CD1c-positive myeloid dendritic cell (primary cell): ENCODE measurements around the gene MSANTD2.

Experiments used
- DNase-seq: peaks from one replicate; pipeline ENCODE4 v3.0.0-alpha.2; 2016; ENCODE audit errors: extremely low spot score

MSANTD2 gene

DNA sequence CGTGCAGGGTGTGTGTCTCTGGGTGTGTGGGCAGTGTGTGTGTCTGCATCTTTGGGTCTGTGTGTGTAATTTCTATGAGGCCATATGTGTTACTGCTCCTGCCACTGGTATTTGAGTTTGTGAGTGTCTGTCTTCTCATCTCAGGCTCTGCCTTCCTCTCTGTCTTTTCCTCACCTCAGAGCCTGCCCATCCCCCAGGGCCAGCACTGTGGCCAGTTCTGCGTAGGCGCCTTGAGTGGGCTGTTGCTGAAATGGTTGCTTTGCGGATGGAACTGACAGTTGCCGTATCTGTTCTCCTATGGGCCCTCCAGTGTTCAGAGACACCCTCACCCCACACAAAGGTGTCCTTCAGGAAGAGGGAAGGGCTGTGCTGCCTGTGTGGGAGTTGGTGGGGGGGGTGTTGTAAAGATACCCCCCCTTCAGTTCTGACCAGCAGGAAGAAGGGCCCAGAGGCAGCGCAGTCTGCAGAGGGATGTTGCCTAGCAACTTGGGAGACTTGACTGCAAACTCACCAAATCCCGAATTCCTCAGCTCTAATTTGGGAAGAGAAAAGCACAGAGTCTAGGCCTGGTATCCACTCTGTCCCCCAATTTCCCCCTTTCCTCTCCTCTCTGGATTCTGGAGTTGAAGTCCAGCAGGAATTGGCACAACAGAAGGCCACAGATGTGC lies 62.4 kb downstream of the MSANTD2 start:
- DNase-seq = peak; percentile 25

DNA sequence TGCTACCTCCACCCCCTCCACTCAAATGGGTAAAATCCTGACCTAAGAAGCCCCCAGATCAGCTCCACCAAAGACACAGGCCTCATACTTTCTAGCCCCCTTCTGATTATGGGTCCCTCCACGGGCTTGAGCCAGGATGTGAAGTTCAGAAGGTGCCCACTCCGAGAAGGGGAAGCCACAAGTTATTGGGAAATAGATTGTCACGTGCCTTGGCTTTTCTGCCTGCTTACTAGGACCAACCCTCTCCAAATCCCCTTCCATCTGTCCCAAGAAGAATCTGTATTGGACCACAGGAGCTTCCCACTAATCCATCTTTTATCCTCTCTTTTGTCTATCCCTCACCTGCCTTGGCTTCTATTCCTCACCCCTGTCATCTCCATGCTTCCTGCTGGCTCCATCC lies 63.5 kb downstream of the MSANTD2 start:
- peak; percentile 70 for DNase-seq

DNA sequence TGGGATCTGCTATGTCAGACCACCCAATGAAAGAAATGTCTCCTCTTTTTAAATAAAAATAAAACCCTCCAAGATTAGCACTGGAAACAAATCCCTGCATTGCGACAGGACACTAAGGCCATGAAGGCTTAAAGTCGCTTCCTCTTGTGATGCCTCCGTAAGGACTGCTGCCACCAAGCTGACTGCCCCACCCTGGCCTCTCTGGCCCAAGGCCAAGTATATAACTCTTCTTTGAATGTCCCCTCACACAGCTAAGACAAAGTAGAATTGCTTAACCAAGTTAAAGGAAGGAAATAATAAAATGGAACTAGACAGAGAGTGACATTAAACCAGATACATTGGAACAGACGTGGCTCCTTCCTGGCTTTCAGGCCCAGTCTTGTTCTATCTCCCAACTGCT lies 68.0 kb downstream of the MSANTD2 start:
- DNase-seq = peak; percentile 43

DNA sequence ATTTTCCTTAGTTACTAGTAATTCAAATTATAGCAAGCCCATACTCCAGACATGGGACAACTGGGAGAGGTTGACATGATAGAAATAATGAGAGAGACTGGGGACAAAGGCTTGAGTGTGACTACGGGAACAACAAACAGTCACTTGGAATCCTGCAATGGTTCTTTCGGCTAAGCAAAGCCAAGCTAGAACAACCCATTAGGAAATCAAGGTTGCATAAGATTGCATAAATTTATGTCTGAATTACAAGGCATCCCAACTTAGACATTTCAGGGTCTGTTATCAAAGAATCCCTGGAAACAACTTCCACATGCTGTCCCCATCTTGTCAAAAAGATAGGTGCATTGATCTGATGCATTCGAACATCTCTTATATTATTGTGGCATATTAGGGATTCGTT lies 70.6 kb downstream of the MSANTD2 start:
- no peak for DNase-seq

DNA sequence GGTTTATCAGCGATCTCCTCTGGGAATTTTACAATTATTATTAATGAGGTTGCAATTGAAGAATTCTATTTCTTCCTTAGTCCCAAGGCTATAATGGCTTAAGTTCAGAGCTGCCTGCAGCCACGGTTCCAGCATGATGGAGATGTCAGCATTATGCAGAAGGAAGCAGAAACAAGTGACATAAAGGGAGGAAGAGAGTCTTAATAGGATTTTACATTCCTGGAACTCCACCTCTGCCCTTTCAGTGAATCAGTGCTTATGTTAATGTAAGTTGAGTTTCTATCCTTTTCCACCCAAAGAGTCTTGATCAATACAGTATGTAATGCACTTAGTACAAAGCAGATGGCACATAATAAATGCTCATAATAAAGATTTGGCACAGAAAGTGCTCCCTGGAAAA lies 72.1 kb downstream of the MSANTD2 start:
- DNase-seq = no peak

DNA sequence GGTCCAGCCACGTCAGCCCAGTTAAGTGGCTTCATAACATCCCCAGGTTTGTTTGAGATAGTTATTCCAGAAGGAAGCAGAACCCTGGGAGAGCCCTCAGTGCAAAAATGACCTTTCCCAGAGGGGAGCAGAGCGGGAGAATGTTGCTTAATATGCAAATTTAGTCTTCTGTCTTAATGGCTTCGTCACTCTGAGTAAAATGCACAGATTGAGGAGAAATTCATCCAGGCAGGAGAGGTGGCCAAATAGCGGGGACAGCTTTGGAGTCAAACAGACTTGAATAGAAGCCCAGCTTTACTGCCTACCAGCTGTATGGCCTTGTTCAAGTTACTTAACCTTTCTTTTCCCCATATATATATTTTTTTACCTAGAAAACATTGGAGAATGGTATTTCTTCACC lies 72.7 kb downstream of the MSANTD2 start:
- no peak for DNase-seq

DNA sequence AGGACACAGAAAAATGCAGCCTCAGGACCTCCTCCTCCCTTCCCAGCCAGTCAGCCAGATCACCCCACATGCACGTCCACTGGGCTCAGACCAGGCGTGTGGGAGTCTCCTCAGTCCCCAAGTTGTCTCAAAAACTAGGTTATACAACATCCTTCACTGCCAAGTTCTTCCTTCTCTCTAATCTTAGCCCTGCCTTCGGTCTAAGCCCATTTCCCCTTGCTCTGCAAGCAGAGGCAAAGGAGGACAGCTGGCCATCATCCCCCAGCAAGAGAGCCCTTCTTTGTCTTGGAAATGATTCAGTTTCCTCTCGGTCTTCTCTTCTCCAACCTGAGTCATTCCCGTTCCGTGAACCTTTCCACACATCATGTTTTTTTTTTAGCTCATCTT lies 74.5 kb downstream of the MSANTD2 start:
- no peak for DNase-seq

DNA sequence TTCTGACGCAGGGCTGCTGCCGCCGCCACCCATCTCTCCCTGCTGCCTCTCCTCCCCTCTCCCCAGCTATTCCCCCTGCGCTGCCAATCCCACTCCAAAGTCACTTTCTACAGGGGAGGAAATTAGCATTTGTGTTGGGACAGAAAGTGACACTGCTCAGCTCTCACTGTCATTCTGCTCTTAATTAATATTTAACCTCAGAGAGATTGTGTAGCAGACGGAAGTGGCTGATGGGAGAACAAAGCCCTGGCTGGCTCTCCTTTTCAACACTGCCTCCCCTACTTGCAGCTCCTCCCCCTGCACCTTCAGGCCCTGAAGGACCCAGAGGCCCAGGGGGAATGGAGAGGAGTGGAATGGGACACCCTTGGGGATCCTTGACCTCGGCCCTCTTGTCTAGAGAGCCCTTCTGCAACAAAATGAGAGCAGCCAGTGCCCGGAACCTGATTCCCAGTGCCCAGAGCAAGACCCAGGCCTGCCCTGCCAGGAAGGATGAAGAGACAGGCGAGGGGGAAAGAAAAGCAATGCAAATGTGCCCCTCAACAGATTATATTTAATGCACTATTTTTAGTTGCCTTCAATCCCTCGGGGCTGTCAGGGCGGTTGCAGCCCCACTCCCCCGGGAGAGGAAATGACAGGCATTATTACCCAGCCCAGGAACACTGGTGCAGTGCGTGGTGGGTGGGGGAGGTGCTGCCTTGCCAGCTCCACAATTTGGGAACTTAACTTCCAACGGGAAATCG lies 75.1 kb downstream of the MSANTD2 start:
- DNase-seq = no peak

DNA sequence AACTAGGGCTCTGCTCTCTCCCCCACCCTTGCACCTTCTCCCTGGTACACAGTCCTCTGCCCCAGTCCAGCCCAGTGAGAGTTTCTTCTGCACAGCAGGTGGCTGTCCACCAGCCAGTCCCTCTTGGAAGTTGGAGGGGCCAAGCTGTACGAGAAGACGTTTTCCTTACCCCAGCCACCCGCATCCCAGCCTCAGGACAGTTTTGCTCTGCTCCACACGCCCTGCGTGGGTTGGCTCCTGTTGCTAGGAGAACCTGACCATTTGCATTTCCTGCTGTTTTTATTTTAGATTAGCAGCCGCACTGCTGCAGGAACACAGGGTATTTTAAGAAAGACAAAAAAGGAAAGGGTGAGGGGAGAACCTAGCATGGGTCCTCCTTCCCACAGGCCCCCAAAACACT lies 78.0 kb downstream of the MSANTD2 start:
- no peak for DNase-seq

DNA sequence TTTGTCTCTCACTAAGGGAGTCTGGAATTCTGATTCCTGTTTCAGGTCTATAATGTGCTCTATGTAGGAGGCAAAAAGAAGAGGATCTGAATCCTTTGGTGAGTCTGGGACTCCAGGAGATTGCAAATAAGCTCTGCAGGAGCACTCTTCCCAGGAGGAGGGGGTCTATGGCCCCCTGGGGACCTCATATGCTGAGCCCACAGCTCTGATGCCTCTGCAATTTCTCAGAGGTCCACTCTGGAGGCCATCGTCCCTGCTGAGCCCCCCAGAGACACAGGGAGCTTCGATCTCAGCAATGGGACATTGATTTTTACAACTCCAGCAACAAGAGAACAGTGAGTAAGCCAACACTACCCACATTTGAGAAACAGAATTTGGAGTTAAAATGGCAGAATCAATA lies 80.7 kb downstream of the MSANTD2 start:
- DNase-seq = no peak

DNA sequence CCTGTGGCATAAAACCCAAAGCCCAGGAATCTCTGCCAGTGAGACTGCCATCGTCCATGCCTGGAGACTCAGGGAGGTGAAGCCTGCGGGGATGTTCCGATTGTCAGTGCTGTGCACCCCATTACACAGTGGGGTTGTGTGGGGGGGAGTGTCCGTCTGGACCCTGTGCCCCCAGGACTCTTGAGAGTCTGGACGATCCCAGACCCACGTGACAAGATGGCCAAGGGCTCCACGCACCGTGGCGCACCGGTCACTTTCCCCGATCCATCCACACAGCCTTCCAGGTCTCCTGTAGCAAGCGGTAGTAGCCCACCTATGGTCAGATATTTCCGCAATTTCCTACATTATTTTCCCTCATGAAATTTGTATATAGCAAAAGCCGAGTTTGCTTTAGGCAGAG lies 81.4 kb downstream of the MSANTD2 start:
- DNase-seq = no peak

DNA sequence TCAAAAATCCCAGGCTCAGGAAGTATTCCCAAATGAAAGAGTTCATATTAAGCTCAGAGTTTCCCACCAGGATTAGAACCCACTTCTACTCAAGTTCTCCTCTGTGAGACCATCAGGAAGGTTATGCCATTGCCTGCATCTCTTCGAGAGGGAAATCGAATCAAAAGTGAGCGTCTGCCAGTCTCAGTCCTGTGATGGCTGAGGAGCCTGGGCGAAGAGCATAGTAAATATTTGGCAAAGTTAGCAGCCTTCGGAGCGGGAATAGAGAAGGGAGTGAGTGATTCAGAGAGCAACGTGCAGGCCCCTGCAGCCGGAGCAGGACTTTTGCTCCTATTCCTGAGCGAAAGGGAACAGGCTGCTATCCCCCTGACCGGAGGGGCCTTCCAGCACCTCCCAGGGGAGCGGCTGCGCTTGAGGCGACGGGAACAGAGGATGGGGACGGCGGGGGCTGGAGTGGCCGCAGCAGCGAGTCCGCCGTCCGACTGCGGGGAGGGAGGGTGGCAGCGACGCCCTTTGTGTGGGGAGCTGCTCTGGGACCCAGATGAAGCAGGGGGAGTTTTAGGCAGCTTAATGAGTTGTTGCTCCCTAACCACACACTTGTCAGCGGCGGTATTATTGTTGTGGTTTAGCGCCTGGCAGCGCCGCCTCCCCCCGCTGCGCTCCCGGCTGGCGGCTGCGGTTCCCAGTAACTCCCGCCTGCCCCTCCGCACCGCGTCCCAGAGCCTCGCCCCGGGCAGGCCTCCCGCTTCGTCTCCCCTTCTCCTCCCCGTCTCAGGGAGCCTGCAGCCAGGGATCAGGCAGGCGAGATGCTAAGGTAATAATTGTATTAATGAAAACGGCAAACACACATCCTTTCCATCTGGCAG lies 82.2 kb downstream of the MSANTD2 start:
- DNase-seq = no peak

DNA sequence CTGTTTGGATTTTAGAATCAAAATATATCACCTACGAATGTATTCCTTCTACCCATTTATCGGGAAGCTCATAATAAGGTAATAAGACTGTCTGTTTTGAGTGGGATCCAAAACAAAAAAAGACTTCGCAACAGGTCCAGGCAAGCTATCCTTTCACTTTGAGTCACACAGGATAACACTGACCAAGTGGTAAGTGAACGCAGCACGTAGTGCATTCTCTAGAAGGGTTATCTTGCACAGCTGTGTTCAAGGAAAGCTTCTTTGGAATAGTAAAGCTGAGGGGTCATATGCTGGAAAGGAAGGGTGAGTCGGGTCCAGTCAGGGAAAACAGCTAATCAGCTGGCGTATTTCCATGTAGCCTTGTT lies 82.8 kb downstream of the MSANTD2 start:
- no peak for DNase-seq

DNA sequence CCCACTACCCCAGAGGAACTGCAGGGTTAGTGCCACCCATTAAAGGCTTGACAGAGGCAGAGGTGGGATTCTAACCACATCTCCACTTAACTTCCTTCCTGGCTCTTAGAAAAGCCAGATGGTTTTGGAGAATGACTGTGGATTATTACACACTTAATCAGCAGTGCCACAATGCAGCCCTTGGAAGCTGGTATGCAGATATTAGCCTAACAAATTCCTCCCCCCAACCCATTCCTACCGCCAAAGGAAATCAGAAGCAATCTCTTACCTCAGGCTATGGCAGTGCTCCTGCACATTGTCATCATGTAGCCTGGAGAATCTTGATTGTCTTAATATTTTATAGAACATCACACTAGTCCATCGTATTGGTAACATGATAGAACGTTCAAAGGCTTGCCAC lies 83.6 kb downstream of the MSANTD2 start:
- DNase-seq = no peak
